Measurements from ENCODE around the gene MECR. TPM values are rescaled to one million over a fixed set of nuclear protein-coding genes. Genes with fewer than 3 reads are reported as not detected.

Gene MECR
- total and polyA plus RNA-seq, 4 experiments from 2014 or later: 12.0 to 17.1 (median 14.2) TPM

DNA sequence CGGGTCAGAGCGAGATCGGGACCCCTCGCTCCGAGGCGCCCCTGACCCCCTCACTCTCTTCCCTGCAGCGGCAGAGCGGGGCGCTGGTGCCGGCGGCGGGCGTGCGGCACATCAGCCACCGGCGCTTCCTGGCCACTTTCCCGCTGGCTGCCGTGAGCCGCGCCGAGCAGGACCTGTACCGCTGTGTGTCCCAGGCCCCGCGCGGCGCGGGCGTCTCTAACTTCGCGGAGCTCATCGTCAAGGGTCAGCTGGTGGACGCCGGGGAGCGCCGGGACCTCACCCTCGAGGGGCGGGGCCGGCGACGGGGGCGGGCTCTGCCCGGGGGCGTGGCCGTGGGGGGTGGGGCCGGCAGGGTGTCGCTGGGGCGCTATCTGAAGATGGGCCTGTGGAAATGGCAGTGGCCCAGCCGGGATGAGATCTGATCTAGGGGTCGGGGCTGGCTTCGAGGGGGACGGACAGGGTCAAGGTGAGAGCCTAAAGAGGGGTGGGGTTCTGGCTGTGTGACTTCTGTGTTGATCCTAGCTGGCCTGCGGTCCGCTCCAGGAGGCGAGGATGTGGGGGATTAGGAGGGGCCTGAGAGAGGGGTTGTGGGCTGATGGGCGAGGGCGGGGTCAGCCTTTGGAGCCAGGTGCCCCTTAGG is 29.2 kb upstream of the MECR start:
- H3K4me3 ChIP-seq (ENCODE audit: low read length in 2 of 2): peak overlapping the region in 1 of 2 donors; percentile 32
- peaks cover 3 to 10% (median 5%) of the 10 kb centered on the region in 4 donors for H3K4me1 Mint-ChIP-seq
- peaks cover 27 to 32% of the 10 kb centered on the region in 2 donors for H3K27me3 Mint-ChIP-seq
- ChIA-PET POLR2A (ENCODE audit: partially characterized antibody) (no interaction called here), CTCF (ENCODE audit: partially characterized antibody) (interaction anchor here (0.8 to 1.2 kb wide), 2 partner anchors 10 to 16 kb away, joined by 3 read pairs; no protein-coding TSS in a partner anchor)
- peaks cover 0 to 2% (median 0%) of the 10 kb centered on the region in 8 donors for H3K9me3 Mint-ChIP-seq
- no peaks in the 10 kb centered on the region for H3K9me3 ChIP-seq (ENCODE audit: control insufficient read depth in 1 of 2, low read length in 2 of 2)
- peaks cover 15% of the 10 kb centered on the region for H3K4me1 ChIP-seq (ENCODE audit: insufficient read depth, low read length)
- peaks cover 10% of the 10 kb centered on the region for H3K27me3 ChIP-seq (ENCODE audit: insufficient read depth, low read length)
- no peaks in the 10 kb centered on the region for H3K36me3 ChIP-seq (ENCODE audit: insufficient read depth, low read length)
- DNase-seq: peak in 4 of 5 donors; percentile 15 to 27 (median 21)
- H3K27ac Mint-ChIP-seq: peak overlapping the region in 3 of 7 donors; percentile 35 to 73 (median 47)
- H3K4me3 Mint-ChIP-seq: peak overlapping the region; percentile 71 to 85 (median 82)
- H3K27ac ChIP-seq (ENCODE audit: low read depth, low read length): no peak overlapping the region
- H3K36me3 Mint-ChIP-seq: no peaks in the 10 kb centered on the region
- intact Hi-C loops (cut with micrococcal nuclease): no loop called here

DNA sequence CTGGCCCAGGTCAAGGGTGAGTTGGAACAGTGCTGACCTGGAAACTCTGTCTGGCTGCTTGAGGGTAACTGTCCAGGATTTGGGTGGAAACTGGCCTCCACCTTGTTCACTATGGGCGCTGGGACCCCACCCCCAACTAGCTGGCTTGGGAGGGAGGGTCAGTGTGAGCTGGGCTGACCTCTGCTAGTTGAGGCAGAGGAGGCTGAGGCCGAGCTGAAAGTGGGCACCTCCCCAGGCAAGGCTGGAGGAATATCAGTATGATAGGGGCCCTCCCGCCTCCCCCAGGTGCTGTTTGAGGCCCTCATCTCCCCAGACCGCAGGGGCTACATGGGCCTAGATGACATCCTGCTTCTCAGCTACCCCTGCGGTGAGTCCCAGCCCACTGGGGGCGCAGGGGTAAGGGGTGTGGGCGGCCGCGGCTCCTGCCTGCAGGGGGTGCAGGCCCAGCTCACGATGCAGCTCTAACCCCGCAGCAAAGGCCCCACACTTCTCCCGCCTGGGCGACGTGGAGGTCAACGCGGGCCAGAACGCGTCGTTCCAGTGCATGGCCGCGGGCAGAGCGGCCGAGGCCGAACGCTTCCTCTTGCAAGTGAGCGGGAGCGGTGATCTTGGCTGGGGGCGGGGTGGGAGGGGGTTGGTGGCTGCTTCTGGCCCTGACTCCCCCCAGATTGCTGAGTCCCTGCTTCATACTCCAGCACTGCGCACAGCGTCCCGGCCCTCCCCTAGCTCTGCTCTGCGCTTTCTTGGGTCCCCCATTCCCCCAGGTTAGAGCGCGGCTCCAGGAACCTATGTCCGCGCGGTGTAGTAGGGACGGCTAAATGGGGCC is 28.5 kb upstream of the MECR start:
- no peaks in the 10 kb centered on the region for H3K9me3 ChIP-seq (ENCODE audit: control insufficient read depth in 1 of 2, low read length in 2 of 2)
- no peak overlapping the region for H3K27ac ChIP-seq (ENCODE audit: low read depth, low read length)
- H3K27me3 ChIP-seq (ENCODE audit: insufficient read depth, low read length): peaks cover 10% of the 10 kb centered on the region
- intact Hi-C loops (cut with micrococcal nuclease): no loop called here
- no peaks in the 10 kb centered on the region for H3K36me3 ChIP-seq (ENCODE audit: insufficient read depth, low read length)
- ChIA-PET POLR2A (ENCODE audit: partially characterized antibody) (no interaction called here), CTCF (ENCODE audit: partially characterized antibody) (interaction anchor here (1.2 kb wide), 1 partner anchor 9 kb away, joined by 3 read pairs; no protein-coding TSS in a partner anchor)
- Mint-ChIP-seq H3K27ac (no peak overlapping the region), H3K4me1 (peaks cover 3 to 10% (median 5%) of the 10 kb centered on the region in 4 donors), H3K9me3 (peaks cover 0 to 2% (median 0%) of the 10 kb centered on the region in 8 donors), H3K4me3 (peak overlapping the region in 6 of 8 donors; percentile 13 to 67 (median 44)), H3K27me3 (peaks cover 26 to 32% of the 10 kb centered on the region in 2 donors), H3K36me3 (no peaks in the 10 kb centered on the region)
- peak in 1 of 5 donors; percentile 6 for DNase-seq
- peak overlapping the region in 1 of 2 donors; percentile 32 for H3K4me3 ChIP-seq (ENCODE audit: low read length in 2 of 2)
- peaks cover 15% of the 10 kb centered on the region for H3K4me1 ChIP-seq (ENCODE audit: insufficient read depth, low read length)

DNA sequence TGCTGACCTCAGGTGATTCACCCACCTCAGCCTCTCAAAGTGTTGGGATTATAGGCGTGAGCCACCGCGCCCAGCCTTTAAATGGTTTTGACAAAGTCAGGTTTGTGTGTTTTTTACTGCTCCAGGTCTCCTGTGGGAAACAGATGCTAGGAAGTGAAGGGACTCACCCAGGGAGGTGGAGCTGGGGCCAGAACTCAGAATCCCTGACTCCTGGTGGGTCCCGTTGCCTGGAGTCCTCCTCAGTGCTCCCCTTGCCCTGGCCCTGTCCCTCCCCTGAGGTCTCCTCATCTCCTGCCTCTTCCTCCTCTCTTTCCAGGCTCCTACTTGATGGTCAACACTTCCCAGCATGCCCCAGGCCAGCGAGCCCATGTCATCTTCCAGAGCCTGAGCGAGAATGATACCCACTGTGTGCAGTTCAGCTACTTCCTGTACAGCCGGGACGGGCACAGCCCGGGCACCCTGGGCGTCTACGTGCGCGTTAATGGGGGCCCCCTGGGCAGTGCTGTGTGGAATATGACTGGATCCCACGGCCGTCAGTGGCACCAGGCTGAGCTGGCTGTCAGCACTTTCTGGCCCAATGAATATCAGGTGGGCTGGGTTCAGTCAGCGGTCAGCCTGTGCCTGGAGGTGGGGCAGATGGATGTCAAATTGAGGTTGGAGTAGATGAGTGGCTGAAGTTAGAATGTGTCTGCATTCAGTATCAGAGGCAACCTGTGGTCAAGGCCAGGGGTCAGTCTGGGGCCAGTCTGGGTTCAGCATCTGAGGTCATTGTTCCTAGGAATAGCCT is 27.6 kb upstream of the MECR start:
- Histone ChIP-seq H3K4me3 (ENCODE audit: low read length in 2 of 2) (no peak overlapping the region), H3K9me3 (ENCODE audit: control insufficient read depth in 1 of 2, low read length in 2 of 2) (no peaks in the 10 kb centered on the region), H3K27ac (ENCODE audit: low read depth, low read length) (no peak overlapping the region), H3K36me3 (ENCODE audit: insufficient read depth, low read length) (no peaks in the 10 kb centered on the region), H3K4me1 (ENCODE audit: insufficient read depth, low read length) (peaks cover 15% of the 10 kb centered on the region), H3K27me3 (ENCODE audit: insufficient read depth, low read length) (peaks cover 10% of the 10 kb centered on the region)
- peaks cover 3 to 10% (median 5%) of the 10 kb centered on the region in 4 donors for H3K4me1 Mint-ChIP-seq
- peaks cover 24 to 28% of the 10 kb centered on the region in 2 donors for H3K27me3 Mint-ChIP-seq
- no peak for DNase-seq
- ChIA-PET POLR2A (ENCODE audit: partially characterized antibody) (interaction anchor here (1.0 kb wide), 1 partner anchor 27 kb away, joined by 3 read pairs; the partner anchor contains the start of gene MECR), CTCF (ENCODE audit: partially characterized antibody) (no interaction called here)
- H3K36me3 Mint-ChIP-seq: no peaks in the 10 kb centered on the region
- intact Hi-C loops (cut with micrococcal nuclease): no loop called here
- H3K9me3 Mint-ChIP-seq: peaks cover 0 to 1% (median 0%) of the 10 kb centered on the region in 8 donors
- H3K4me3 Mint-ChIP-seq: peak overlapping the region in 5 of 8 donors; percentile 29 to 55 (median 43)
- no peak overlapping the region for H3K27ac Mint-ChIP-seq

DNA sequence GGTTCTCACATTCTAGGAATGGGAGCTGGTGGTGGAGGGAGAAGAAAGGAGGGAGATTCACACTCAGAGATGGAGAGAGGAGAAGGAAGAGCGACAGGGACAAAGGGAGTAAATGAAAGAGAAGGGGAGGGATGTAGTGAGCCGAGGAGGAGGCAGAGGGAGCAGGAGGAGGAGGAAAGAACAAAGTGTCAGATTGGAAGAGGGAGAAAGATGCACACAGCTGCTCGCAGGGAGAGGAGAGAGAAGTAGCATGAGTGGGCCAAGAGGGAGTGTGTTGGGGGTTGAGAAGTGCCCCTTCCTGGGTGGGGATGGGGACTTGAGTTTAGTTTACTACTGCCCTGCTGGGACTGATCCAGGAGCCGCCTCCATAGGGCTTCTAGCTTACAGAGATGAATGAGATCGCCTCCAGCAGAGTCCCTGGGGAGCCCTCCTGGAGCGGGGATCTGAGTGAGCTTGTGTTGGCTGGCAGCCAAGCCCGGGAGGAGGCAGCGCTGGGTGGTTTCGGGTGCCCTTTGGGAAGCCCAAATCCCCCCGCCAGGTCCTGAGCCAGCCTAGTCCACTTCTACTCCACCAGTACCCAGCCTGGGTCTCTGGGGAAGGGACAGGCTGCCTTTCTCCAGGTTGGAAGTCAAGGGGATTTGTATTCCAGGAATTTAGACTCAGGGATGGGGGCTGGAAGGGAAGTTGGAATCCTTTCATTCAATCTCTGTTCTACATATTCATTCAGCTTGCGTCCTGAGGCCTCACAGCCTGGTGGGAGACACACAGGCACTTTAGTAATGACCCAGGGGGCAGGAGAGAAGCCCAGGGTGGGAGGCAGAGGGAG is 26.5 kb upstream of the MECR start:
- intact Hi-C loops (cut with micrococcal nuclease): no loop called here
- DNase-seq: no peak
- H3K4me3 Mint-ChIP-seq: peak overlapping the region in 1 of 8 donors; percentile 63
- POLR2A ChIA-PET (ENCODE audit: partially characterized antibody): interaction anchor here (1.0 kb wide), 1 partner anchor 26 kb away, joined by 3 read pairs; the partner anchor contains the start of gene MECR
- CTCF ChIA-PET (ENCODE audit: partially characterized antibody): no interaction called here
- Histone ChIP-seq H3K27me3 (ENCODE audit: insufficient read depth, low read length) (peaks cover 10% of the 10 kb centered on the region), H3K36me3 (ENCODE audit: insufficient read depth, low read length) (no peaks in the 10 kb centered on the region), H3K27ac (ENCODE audit: low read depth, low read length) (no peak overlapping the region), H3K4me1 (ENCODE audit: insufficient read depth, low read length) (peaks cover 15% of the 10 kb centered on the region), H3K9me3 (ENCODE audit: control insufficient read depth in 1 of 2, low read length in 2 of 2) (no peaks in the 10 kb centered on the region), H3K4me3 (ENCODE audit: low read length in 2 of 2) (no peak overlapping the region)
- peaks cover 21 to 24% of the 10 kb centered on the region in 2 donors for H3K27me3 Mint-ChIP-seq
- peaks cover 0 to 1% (median 0%) of the 10 kb centered on the region in 8 donors for H3K9me3 Mint-ChIP-seq
- no peak overlapping the region for H3K27ac Mint-ChIP-seq
- peaks cover 3 to 10% (median 5%) of the 10 kb centered on the region in 4 donors for H3K4me1 Mint-ChIP-seq
- no peaks in the 10 kb centered on the region for H3K36me3 Mint-ChIP-seq

DNA sequence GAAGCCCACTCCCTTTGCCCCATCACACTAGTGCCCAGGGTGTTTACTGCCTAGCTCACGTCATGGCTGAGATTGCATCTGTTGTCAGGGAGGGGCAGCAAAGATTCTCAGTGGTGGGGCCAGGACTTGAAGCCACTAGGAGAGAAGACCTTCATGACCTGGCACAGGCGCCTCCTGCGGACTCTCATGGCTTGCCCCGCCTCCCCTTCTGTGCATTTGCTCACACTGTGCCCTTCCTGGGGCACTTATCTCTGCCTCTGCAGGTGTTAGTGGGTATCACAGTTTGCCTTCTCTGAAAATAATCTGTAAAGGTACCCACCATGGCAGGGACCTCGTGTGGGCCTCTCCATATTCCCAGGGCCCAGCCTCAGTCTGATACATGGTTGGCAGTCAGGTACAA is 25.7 kb upstream of the MECR start:
- Mint-ChIP-seq H3K27ac (no peak overlapping the region), H3K9me3 (peaks cover 0 to 1% (median 0%) of the 10 kb centered on the region in 8 donors), H3K4me1 (peaks cover 3 to 10% (median 5%) of the 10 kb centered on the region in 4 donors), H3K27me3 (peaks cover 16 to 18% of the 10 kb centered on the region in 2 donors), H3K4me3 (no peak overlapping the region), H3K36me3 (no peaks in the 10 kb centered on the region)
- no peak overlapping the region for H3K27ac ChIP-seq (ENCODE audit: low read depth, low read length)
- no peaks in the 10 kb centered on the region for H3K9me3 ChIP-seq (ENCODE audit: control insufficient read depth in 1 of 2, low read length in 2 of 2)
- peaks cover 10% of the 10 kb centered on the region for H3K27me3 ChIP-seq (ENCODE audit: insufficient read depth, low read length)
- intact Hi-C loops (cut with micrococcal nuclease): no loop called here
- ChIA-PET POLR2A (ENCODE audit: partially characterized antibody) (no interaction called here), CTCF (ENCODE audit: partially characterized antibody) (no interaction called here)
- H3K4me3 ChIP-seq (ENCODE audit: low read length in 2 of 2): no peak overlapping the region
- no peaks in the 10 kb centered on the region for H3K36me3 ChIP-seq (ENCODE audit: insufficient read depth, low read length)
- DNase-seq: no peak
- H3K4me1 ChIP-seq (ENCODE audit: insufficient read depth, low read length): peaks cover 15% of the 10 kb centered on the region

DNA sequence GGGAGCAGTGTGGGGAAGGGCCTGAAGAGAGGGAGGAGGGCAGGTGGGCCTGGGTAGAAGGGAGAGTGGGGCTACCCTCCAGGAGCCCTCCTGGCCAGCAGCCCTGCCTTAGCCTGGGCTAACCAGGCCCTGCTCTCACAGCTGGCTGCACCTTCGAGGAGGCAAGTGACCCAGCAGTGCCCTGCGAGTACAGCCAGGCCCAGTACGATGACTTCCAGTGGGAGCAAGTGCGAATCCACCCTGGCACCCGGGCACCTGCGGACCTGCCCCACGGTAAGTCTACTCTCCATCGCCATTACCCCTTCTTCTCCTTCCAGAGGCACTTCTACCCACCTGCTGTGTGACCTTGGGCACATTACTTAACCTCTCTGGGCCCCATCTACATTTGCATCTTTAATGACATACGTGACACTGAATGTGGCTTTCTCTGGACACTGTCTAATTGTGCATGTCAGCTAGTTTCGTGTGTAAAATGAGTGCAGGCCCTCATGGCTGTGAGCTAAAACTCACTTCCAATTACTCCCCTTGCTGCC is 24.5 kb upstream of the MECR start:
- Mint-ChIP-seq H3K9me3 (peaks cover 0 to 1% (median 0%) of the 10 kb centered on the region in 8 donors), H3K36me3 (no peaks in the 10 kb centered on the region), H3K4me1 (peaks cover 2 to 3% (median 2%) of the 10 kb centered on the region in 4 donors), H3K27me3 (peaks cover 8 to 9% of the 10 kb centered on the region in 2 donors), H3K4me3 (no peak overlapping the region), H3K27ac (no peak overlapping the region)
- Histone ChIP-seq H3K9me3 (ENCODE audit: control insufficient read depth in 1 of 2, low read length in 2 of 2) (no peaks in the 10 kb centered on the region), H3K27me3 (ENCODE audit: insufficient read depth, low read length) (peaks cover 10% of the 10 kb centered on the region), H3K27ac (ENCODE audit: low read depth, low read length) (no peak overlapping the region), H3K4me1 (ENCODE audit: insufficient read depth, low read length) (peaks cover 12% of the 10 kb centered on the region), H3K4me3 (ENCODE audit: low read length in 2 of 2) (no peak overlapping the region), H3K36me3 (ENCODE audit: insufficient read depth, low read length) (no peaks in the 10 kb centered on the region)
- DNase-seq: no peak
- intact Hi-C loops (cut with micrococcal nuclease): no loop called here
- POLR2A ChIA-PET (ENCODE audit: partially characterized antibody): no interaction called here
- CTCF ChIA-PET (ENCODE audit: partially characterized antibody): no interaction called here
